ENCODE results near the gene IL18. TPM values are rescaled to one million over a fixed set of nuclear protein-coding genes. Genes with fewer than 3 reads are reported as not detected.
"Not testable (repeated sequence)": the region's sequence is repeated elsewhere in the genome, so short reads cannot be mapped to it uniquely, and the experiment has no call there.

The IL18 gene
- total RNA-seq, 1 donor from 2014 or later, result not detected

GRCh38 chr11:112172362-112172994 is 8.6 kb upstream of the IL18 start:
- DNase-seq (ENCODE audit: low read depth, low spot score), result no peak
- Mint-ChIP-seq H3K4me1 (peaks cover 13% of the 10 kb centered on the region), H3K9me3 (no peaks in the 10 kb centered on the region), H3K27ac (ENCODE audit: unreplicated experiment) (no peak overlapping the region), H3K4me3 (no peak overlapping the region), H3K27me3 (ENCODE audit: low read depth) (peaks cover 23% of the 10 kb centered on the region), H3K36me3 (ENCODE audit: low read depth) (no peaks in the 10 kb centered on the region)
- no peak for TF ChIP-seq CTCF (conservative IDR thresholded peaks at IDR 0.05)

GRCh38 chr11:112167145-112167544 is 3.3 kb upstream of the IL18 start, which contains the start of gene TEX12:
Gene TEX12, plus strand, starts transcription at chr11:112167372. Its CDS starts 1,897 bp downstream, at chr11:112169269.
- Mint-ChIP-seq H3K4me3 (no peak within 1 kb of the TSS), H3K9me3 (no peaks in the 10 kb centered on the region), H3K27ac (ENCODE audit: unreplicated experiment) (no peak within 1 kb of the TSS), H3K4me1 (no peaks in the 10 kb centered on the region), H3K27me3 (ENCODE audit: low read depth) (peaks cover 4% of the 10 kb centered on the region), H3K36me3 (ENCODE audit: low read depth) (no peaks in the 10 kb centered on the region)
- no peak for TF ChIP-seq CTCF (conservative IDR thresholded peaks at IDR 0.05)
- DNase-seq (ENCODE audit: low read depth, low spot score), result no peak

GRCh38 chr11:112166562-112166961 is 2.7 kb upstream of the IL18 start:
- DNase-seq (ENCODE audit: low read depth, low spot score), result no peak
- H3K4me1 Mint-ChIP-seq, result no peaks in the 10 kb centered on the region
- H3K4me3 Mint-ChIP-seq, result no peak overlapping the region
- H3K27ac Mint-ChIP-seq (ENCODE audit: unreplicated experiment), result no peak overlapping the region
- peaks cover 4% of the 10 kb centered on the region for H3K27me3 Mint-ChIP-seq (ENCODE audit: low read depth)
- no peaks in the 10 kb centered on the region for H3K36me3 Mint-ChIP-seq (ENCODE audit: low read depth)
- TF ChIP-seq CTCF (conservative IDR thresholded peaks at IDR 0.05), result no peak
- H3K9me3 Mint-ChIP-seq, result no peaks in the 10 kb centered on the region

- Mint-ChIP-seq H3K9me3 (no peaks in the 10 kb centered on the region), H3K36me3 (ENCODE audit: low read depth) (no peaks in the 10 kb centered on the region), H3K27me3 (ENCODE audit: low read depth) (peaks cover 4% of the 10 kb centered on the region), H3K27ac (ENCODE audit: unreplicated experiment) (no peak overlapping the region), H3K4me3 (no peak overlapping the region), H3K4me1 (no peaks in the 10 kb centered on the region)
- no peak for TF ChIP-seq CTCF (conservative IDR thresholded peaks at IDR 0.05)
- DNase-seq (ENCODE audit: low read depth, low spot score), result no peak
Measured at GRCh38 chr11:112165049-112165448, 1.2 kb upstream of the IL18 start.

- Mint-ChIP-seq H3K27me3 (ENCODE audit: low read depth) (peaks cover 4% of the 10 kb centered on the region), H3K36me3 (ENCODE audit: low read depth) (no peaks in the 10 kb centered on the region), H3K4me1 (no peaks in the 10 kb centered on the region), H3K27ac (ENCODE audit: unreplicated experiment) (no peak overlapping the region), H3K4me3 (no peak overlapping the region), H3K9me3 (no peaks in the 10 kb centered on the region)
- DNase-seq (ENCODE audit: low read depth, low spot score), result no peak
- no peak for TF ChIP-seq CTCF (conservative IDR thresholded peaks at IDR 0.05)
Measured at GRCh38 chr11:112162761-112163546, 940 bp downstream of the IL18 start.

- DNase-seq (ENCODE audit: low read depth, low spot score); H3K4me1 Mint-ChIP-seq; H3K27me3 Mint-ChIP-seq (ENCODE audit: low read depth); H3K4me3 Mint-ChIP-seq; H3K36me3 Mint-ChIP-seq (ENCODE audit: low read depth); H3K9me3 Mint-ChIP-seq; H3K27ac Mint-ChIP-seq (ENCODE audit: unreplicated experiment): not testable (repeated sequence)
Measured at GRCh38 chr11:112162200-112162599, 1.7 kb downstream of the IL18 start.

Data from neural crest cell (in vitro differentiated cells).